A549 (cell line): ENCODE data around the gene ZNF423. TPM values are rescaled to one million over a fixed set of nuclear protein-coding genes. Genes with fewer than 3 reads are reported as not detected.

Source experiments
- ATAC-seq, 2 experiments: fragments of 200-7000 bp in 1 of 2; fragments of >200 bp in 1 of 2; cut with Nextera tagmentation in 1 of 2; cut with Tn5 transposase in 1 of 2; 3 replicates each; pipeline versions ENCODE4 v1.8.0 to v1.9.1; 2018 to 2020; ENCODE audit warnings: mild to moderate bottlenecking in 1 of 2, moderate library complexity in 1 of 2
- CTCF ChIA-PET: fragments of 300-600 bp; sonication (Branson Sonifier 250); formaldehyde crosslinking; extraction: SDS; loops from one replicate; lab custom pipeline; 2021; ENCODE audit warnings: antibody characterized with exemption, inconsistent platforms; lab: Yijun Ruan, JAX
- POLR2A ChIA-PET: fragments of 350-600 bp; formaldehyde crosslinking; extraction: SDS; loops from one replicate; lab custom pipeline; 2021; ENCODE audit warnings: antibody characterized with exemption, inconsistent platforms; lab: Yijun Ruan, JAX
- DNase-seq, 2 experiments: peaks; one replicate each; pipeline versions ENCODE4 v3.0.0 to v3.0.0-alpha.2; 2011 to 2016; ENCODE audit warnings: low read depth in 1 of 2, low spot score in 1 of 2
- FAIRE-seq: peaks from 2 replicates; lab custom pipeline; 2011; peaks lifted over from hg19 to GRCh38; lab: Jason Lieb, UNC
- H3K27ac ChIP-seq, 2 experiments: fragments of >200 bp; sonication (Bioruptor Twin); formaldehyde crosslinking; 3 replicates each; pipeline ENCODE4 v1.5.1; 2016 to 2017
- H3K4me1 ChIP-seq: fragments of >200 bp; sonication (Bioruptor Twin); formaldehyde crosslinking; 3 replicates; pipeline ENCODE4 v1.6.1; 2016
- H3K4me2 ChIP-seq: fragments of >200 bp; sonication (Bioruptor Twin); formaldehyde crosslinking; 3 replicates; pipeline ENCODE4 v1.6.1; 2016
- H3K4me3 ChIP-seq: fragments of >200 bp; sonication (Bioruptor Twin); formaldehyde crosslinking; 3 replicates; pipeline ENCODE4 v1.5.1; 2016
- H3K9me3 ChIP-seq: fragments of >200 bp; sonication (Bioruptor Twin); formaldehyde crosslinking; 3 replicates; pipeline ENCODE4 v1.6.1; 2016
- BCL3 ChIP-seq: fragments of >200 bp; sonication (Bioruptor Twin); formaldehyde crosslinking; IDR thresholded peaks from 3 replicates; pipeline ENCODE4 v1.6.1; 2016
- CBX8 ChIP-seq: fragments of 200-600 bp; sonication (generic); IDR thresholded peaks from 2 replicates; pipeline ENCODE4 v1.6.1; 2016
- E2F6 ChIP-seq: IDR thresholded peaks from 2 replicates; pipeline ENCODE4 v1.6.1; 2012; ENCODE audit warnings: low read depth, borderline replicate concordance
- ELK1 ChIP-seq: fragments of 150-350 bp; IDR thresholded peaks from 2 replicates; pipeline ENCODE4 v1.6.1; 2014; ENCODE audit warnings: low read depth, mild to moderate bottlenecking, low read length
- HDAC2 ChIP-seq: fragments of 200-600 bp; sonication (generic); IDR thresholded peaks from 2 replicates; pipeline ENCODE4 v1.6.1; 2016
- HES2 ChIP-seq: fragments of >200 bp; sonication (Bioruptor Twin); formaldehyde crosslinking; IDR thresholded peaks from 2 replicates; pipeline ENCODE4 v1.6.1; 2016
- HOXB5 ChIP-seq: fragments of 250-450 bp; sonication (Bioruptor Pico); IDR thresholded peaks from 2 replicates; pipeline ENCODE4 v1.5.0; 2020; ENCODE audit warnings: mild to moderate bottlenecking, moderate library complexity
- KDM1A ChIP-seq: fragments of 200-600 bp; sonication (generic); IDR thresholded peaks from 2 replicates; pipeline ENCODE4 v1.6.1; 2016; ENCODE audit warnings: low read depth, mild to moderate bottlenecking
- MAFK ChIP-seq: fragments of 450-650 bp; IDR thresholded peaks from 2 replicates; pipeline ENCODE4 v1.6.1; 2014; ENCODE audit not compliant: partially characterized antibody
- MAZ ChIP-seq: fragments of 150-350 bp; IDR thresholded peaks from 2 replicates; pipeline ENCODE4 v1.6.1; 2014; ENCODE audit warnings: antibody characterized with exemption, low read depth, low read length, borderline replicate concordance
- MYC ChIP-seq: IDR thresholded peaks from 2 replicates; pipeline ENCODE4 v1.6.1; 2012; ENCODE audit warnings: mild to moderate bottlenecking, inconsistent platforms, low read length, improper control_type of control experiment, borderline replicate concordance
- NR3C1 ChIP-seq: fragments of >200 bp; sonication (Bioruptor Twin); formaldehyde crosslinking; IDR thresholded peaks from 3 replicates; pipeline ENCODE4 v1.6.1; 2017
- PHF8 ChIP-seq: fragments of 200-600 bp; sonication (generic); IDR thresholded peaks from 2 replicates; pipeline ENCODE4 v1.6.1; 2016; ENCODE audit warnings: low read depth, mild to moderate bottlenecking, antibody characterized with exemption, moderate library complexity, borderline replicate concordance
- POLR2A ChIP-seq: IDR thresholded peaks from 2 replicates; pipeline ENCODE4 v1.6.1; 2012; ENCODE audit warnings: mild to moderate bottlenecking, low read length
- POLR2AphosphoS2 ChIP-seq: conservative IDR thresholded peaks from 2 replicates; pipeline ENCODE4 v1.6.1; 2012; ENCODE audit warnings: low read length, improper control_type of control experiment, inconsistent platforms
- RCOR1 ChIP-seq: fragments of 150-350 bp; IDR thresholded peaks from 2 replicates; pipeline ENCODE4 v1.6.1; 2014; ENCODE audit warnings: antibody characterized with exemption, low read length, low read depth
- RFX5 ChIP-seq: fragments of 450-650 bp; IDR thresholded peaks from 2 replicates; pipeline ENCODE4 v1.7.1; 2014; ENCODE audit warnings: antibody characterized with exemption, mild to moderate bottlenecking, moderate library complexity
- RNF2 ChIP-seq: fragments of 200-600 bp; sonication (generic); IDR thresholded peaks from 2 replicates; pipeline ENCODE4 v1.6.1; 2016; ENCODE audit warnings: low read depth, mild to moderate bottlenecking, antibody characterized with exemption, moderate library complexity, borderline replicate concordance
- SREBF2 ChIP-seq: fragments of 450-650 bp; IDR thresholded peaks from 2 replicates; pipeline ENCODE4 v1.6.1; 2014; ENCODE audit warnings: mild to moderate bottlenecking, moderate library complexity
- TFCP2L1 ChIP-seq: fragments of 250-450 bp; sonication (Bioruptor Pico); IDR thresholded peaks from 2 replicates; pipeline ENCODE4 v1.5.0; 2021; ENCODE audit warnings: mild to moderate bottlenecking
- TP53 ChIP-seq: fragments of 250-450 bp; sonication (Bioruptor Pico); IDR thresholded peaks from 2 replicates; pipeline ENCODE4 v1.5.0; 2021; ENCODE audit warnings: mild to moderate bottlenecking, moderate library complexity
- USF2 ChIP-seq: fragments of 450-650 bp; IDR thresholded peaks from 2 replicates; pipeline ENCODE4 v1.6.1; 2014; ENCODE audit warnings: antibody characterized with exemption
- ZC3H11A ChIP-seq: fragments of 450-650 bp; IDR thresholded peaks from 2 replicates; pipeline ENCODE4 v1.6.1; 2014; ENCODE audit warnings: antibody characterized with exemption, mild to moderate bottlenecking
- WGBS: methylation state at CpG from one replicate; pipeline ENCODE4 v1.1.6; 2017; ENCODE audit errors: missing lambda C conversion rate; 5-methylcytosine and 5-hydroxymethylcytosine counted together
- polyA plus RNA-seq, 4 experiments: library from polyadenylated mRNA; depleted of rRNA in 3 of 4; stranded (reverse); fragments of >200 nt; fragmentation: RNase III in 1 of 4; extraction: RNeasy Plus Mini Kit Qiagen cat#74134 plus additional on column Dnase treatment in 1 of 4; gene quantifications; 2 replicates in 3 of 4; 3 replicates in 1 of 4; pipeline ENCODE4 v1.2.3, GENCODE V29; 2011 to 2017

ZNF423 gene
- polyA plus RNA-seq, 2 of the 4 experiments (the other 2 are of a cell fraction), result 0.04 to 0.10 TPM

- no peak for DNase-seq
- FAIRE-seq, result no peak
- POLR2A ChIA-PET, result no interaction called here
- H3K4me2 ChIP-seq, result no peak overlapping the region
- peaks cover 13% of the 10 kb centered on the region for H3K4me1 ChIP-seq
- H3K9me3 ChIP-seq, result no peaks in the 10 kb centered on the region
- no peak overlapping the region for H3K4me3 ChIP-seq
- CTCF ChIA-PET, result interaction anchor here (0.6 kb wide), 1 partner anchor 71 kb away, joined by 3 read pairs; no protein-coding TSS in a partner anchor
- H3K27ac ChIP-seq, result no peak overlapping the region
- 15% methylated on average over 3 of the region's 4 CpGs for WGBS
- ATAC-seq, result no peak
- TF ChIP-seq TFCP2L1 (CRISPR knock-in tag) (no peak), RCOR1 (no peak), NR3C1 (no peak), CBX8 (no peak), E2F6 (no peak), HOXB5 (CRISPR knock-in tag) (no peak), RFX5 (no peak), MYC (no peak), ELK1 (no peak), POLR2AphosphoS2 (no peak), PHF8 (no peak), ZC3H11A (no peak), POLR2A (no peak), HDAC2 (no peak), BCL3 (no peak), MAFK (no peak), RNF2 (no peak), TP53 (CRISPR knock-in tag) (no peak), HES2 (no peak)
Measured at GRCh38 chr16:49617016-49617629, 238.8 kb downstream of the ZNF423 start.

- WGBS, result 11% methylated on average over 8 of the region's 8 CpGs
- H3K4me2 ChIP-seq, result no peak overlapping the region
- TF ChIP-seq USF2 (no peak), MAZ (no peak), SREBF2 (no peak), TFCP2L1 (CRISPR knock-in tag) (no peak), KDM1A (no peak)
- no peak overlapping the region for H3K4me3 ChIP-seq
- POLR2A ChIA-PET, result no interaction called here
- H3K9me3 ChIP-seq, result no peaks in the 10 kb centered on the region
- CTCF ChIA-PET, result interaction anchor here (0.6 kb wide), 1 partner anchor 9 kb away, joined by 5 read pairs; no protein-coding TSS in a partner anchor
- no peak for DNase-seq
- no peak for FAIRE-seq
- H3K27ac ChIP-seq, result no peak overlapping the region
- no peak for ATAC-seq
- H3K4me1 ChIP-seq, result peaks cover 7% of the 10 kb centered on the region
Measured at GRCh38 chr16:49615576-49615975, 240.3 kb downstream of the ZNF423 start.
